ENCODE measurements around the gene FHIT.

DNA sequence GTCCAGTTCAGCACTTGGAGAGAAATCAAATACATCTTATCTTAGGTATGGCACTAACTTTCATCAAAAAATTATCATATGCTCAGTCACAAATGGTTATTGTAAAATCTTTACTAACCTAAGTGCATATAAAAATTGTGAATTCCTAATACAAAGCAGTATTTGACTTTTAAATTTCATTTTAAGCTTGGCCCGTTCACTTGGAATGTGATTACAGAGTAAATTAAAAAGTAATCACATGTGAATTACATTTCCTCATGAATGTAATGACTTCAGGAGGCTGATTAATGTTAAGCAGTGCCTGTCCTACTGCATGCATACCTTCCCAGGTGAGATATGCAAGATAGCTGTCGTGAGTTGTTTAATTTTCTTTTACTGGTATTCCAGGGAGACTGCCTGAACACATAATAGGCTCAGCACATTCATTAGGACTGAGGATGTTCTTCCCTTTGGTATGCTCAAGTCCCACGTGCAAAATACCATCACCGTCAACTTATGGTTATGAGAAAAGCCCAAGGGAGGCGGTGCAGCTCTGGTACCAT is 1053.0 kb downstream of the FHIT start:
- TF ChIP-seq, protein P1, sequence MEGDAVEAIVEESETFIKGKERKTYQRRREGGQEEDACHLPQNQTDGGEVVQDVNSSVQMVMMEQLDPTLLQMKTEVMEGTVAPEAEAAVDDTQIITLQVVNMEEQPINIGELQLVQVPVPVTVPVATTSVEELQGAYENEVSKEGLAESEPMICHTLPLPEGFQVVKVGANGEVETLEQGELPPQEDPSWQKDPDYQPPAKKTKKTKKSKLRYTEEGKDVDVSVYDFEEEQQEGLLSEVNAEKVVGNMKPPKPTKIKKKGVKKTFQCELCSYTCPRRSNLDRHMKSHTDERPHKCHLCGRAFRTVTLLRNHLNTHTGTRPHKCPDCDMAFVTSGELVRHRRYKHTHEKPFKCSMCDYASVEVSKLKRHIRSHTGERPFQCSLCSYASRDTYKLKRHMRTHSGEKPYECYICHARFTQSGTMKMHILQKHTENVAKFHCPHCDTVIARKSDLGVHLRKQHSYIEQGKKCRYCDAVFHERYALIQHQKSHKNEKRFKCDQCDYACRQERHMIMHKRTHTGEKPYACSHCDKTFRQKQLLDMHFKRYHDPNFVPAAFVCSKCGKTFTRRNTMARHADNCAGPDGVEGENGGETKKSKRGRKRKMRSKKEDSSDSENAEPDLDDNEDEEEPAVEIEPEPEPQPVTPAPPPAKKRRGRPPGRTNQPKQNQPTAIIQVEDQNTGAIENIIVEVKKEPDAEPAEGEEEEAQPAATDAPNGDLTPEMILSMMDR (IDR thresholded peaks at IDR 0.05) = no peak
- TF ChIP-seq POLR2A (IDR thresholded peaks at IDR 0.05) = no peak
